Transverse colon (tissue), 4 donors: Measurements from ENCODE around the gene KRTAP10-10. TPM values are rescaled to one million over a fixed set of nuclear protein-coding genes. Genes with fewer than 3 reads are reported as not detected.
"Not testable (repeated sequence)": the region's sequence is repeated elsewhere in the genome, so short reads cannot be mapped to it uniquely, and the experiment has no call there.

ENCODE experiments used
- DNase-seq: peaks from one replicate; pipeline ENCODE4 v3.0.0-alpha.2; 2019
- H3K27ac ChIP-seq, 4 donors: fragments of 200-600 bp; sonication (generic); 2 replicates each; pipeline ENCODE4 v1.5.1; 2016 to 2018; ENCODE audit warnings: inconsistent platforms in 4 of 4
- H3K27me3 ChIP-seq: fragments of 200-600 bp; sonication (generic); 2 replicates; pipeline ENCODE4 v1.5.1; 2017; ENCODE audit warnings: inconsistent platforms
- H3K36me3 ChIP-seq, 4 donors: fragments of 200-600 bp; sonication (generic); 2 replicates each; pipeline ENCODE4 v1.5.1; 2017 to 2019; ENCODE audit warnings: inconsistent platforms in 4 of 4
- H3K4me1 ChIP-seq, 4 donors: fragments of 200-600 bp; sonication (generic); 2 replicates each; pipeline ENCODE4 v1.5.1; 2017 to 2020; ENCODE audit warnings: inconsistent platforms in 4 of 4
- H3K4me3 ChIP-seq, 4 donors: fragments of 200-600 bp; sonication (generic); 1 replicate in 1 of 4; 2 replicates in 3 of 4; pipeline versions ENCODE4 v1.5.1 to v1.6.1; 2017 to 2019; ENCODE audit warnings: inconsistent platforms in 4 of 4
- H3K9me3 ChIP-seq, 2 donors: fragments of 200-600 bp; sonication (generic); 2 replicates each; pipeline ENCODE4 v1.5.1; 2017 to 2019; ENCODE audit warnings: inconsistent platforms in 2 of 2
- CTCF ChIP-seq, 5 experiments: fragments of 200-600 bp in 3 of 5; fragments of 450-650 bp in 2 of 5; sonication (generic) in 3 of 5; IDR thresholded peaks; 1 replicate in 2 of 5; 2 replicates in 3 of 5; pipeline ENCODE4 v1.5.1; 2016 to 2017; ENCODE audit warnings: antibody characterized with exemption in 5 of 5, inconsistent platforms in 3 of 5, mild to moderate bottlenecking in 2 of 5, moderate library complexity in 1 of 5
- EP300 ChIP-seq: sonication (generic); formaldehyde crosslinking; IDR thresholded peaks from one replicate; pipeline ENCODE4 v1.6.1; 2017; ENCODE audit warnings: antibody characterized with exemption, low read depth
- POLR2A ChIP-seq: fragments of 450-650 bp; IDR thresholded peaks from one replicate; pipeline ENCODE4 v1.6.1; 2016; ENCODE audit warnings: antibody characterized with exemption, mild to moderate bottlenecking, moderate library complexity
- POLR2AphosphoS5 ChIP-seq, 3 donors: sonication (generic); formaldehyde crosslinking; IDR thresholded peaks; one replicate each; pipeline ENCODE4 v1.6.1; 2016; ENCODE audit warnings: antibody characterized with exemption in 3 of 3
- WGBS, 2 donors: methylation state at CpG; one replicate each; pipeline ENCODE4 v1.1.5; 2018; ENCODE audit warnings: low coverage in 1 of 2; 5-methylcytosine and 5-hydroxymethylcytosine counted together
- in situ Hi-C, 4 donors: fragments of 200-750 bp; cut with MboI; loops; one replicate each; pipeline versions ENCODE4 v1.15.0 to v1.15.1; 2017; ENCODE audit warnings: low sequenced_read_pairs in 3 of 4, low pct_ligation_motif_present in 1 of 4, low pct_unique_long_range_greater_than_20kb in 1 of 4
- intact Hi-C: fragments of 100-400 bp; cut with DNase I; formaldehyde crosslinking; loops from one replicate; pipeline ENCODE4 v1.15.1; 2023; ENCODE audit warnings: low total_unique reads
- total RNA-seq, 4 donors: library from RNA; depleted of rRNA; stranded (reverse); fragments of >200 nt; gene quantifications; one replicate each; pipeline ENCODE4 v1.1.0, GENCODE V29; 2016

The KRTAP10-10 gene
- total RNA-seq, 4 donors from 2014 or later: not detected

GRCh38 chr21:44590311-44590721 is 46.8 kb upstream of the KRTAP10-10 start:
- in situ Hi-C loops: loop anchor here in 2 of 4 donors (25.0 kb wide), 1 partner anchor 97 kb away; the partner anchor contains the start of genes KRTAP10-12 (in 2 of the 2) and KRTAP12-1 (in 2 of the 2)

GRCh38 chr21:44590897-44591800 is 46.0 kb upstream of the KRTAP10-10 start:
- peaks cover 49% of the 10 kb centered on the region for H3K27me3 ChIP-seq
- H3K4me3 ChIP-seq, H3K27ac ChIP-seq, H3K36me3 ChIP-seq, intact Hi-C loops, DNase-seq, H3K4me1 ChIP-seq, H3K9me3 ChIP-seq: not testable (repeated sequence)
- WGBS, 2 donors: 33% methylated on average over 18 of the region's 19 CpGs; no CpG with 5 or more reads in 1 of the 2 donors
- in situ Hi-C loops: loop anchor here in 2 of 4 donors (25.0 kb wide), 1 partner anchor 96 kb away; the partner anchor contains the start of genes KRTAP10-12 (in 2 of the 2) and KRTAP12-1 (in 2 of the 2)

More at GRCh38 chr21:44590311-44590721, 46.8 kb upstream of the KRTAP10-10 start:
- Histone ChIP-seq H3K4me3 (no peak overlapping the region), H3K27ac (no peak overlapping the region), H3K27me3 (peaks cover 56% of the 10 kb centered on the region), H3K9me3 (no peaks in the 10 kb centered on the region), H3K36me3 (no peaks in the 10 kb centered on the region), H3K4me1 (no peaks in the 10 kb centered on the region)
- 66% methylated on average over 9 of the region's 10 CpGs; no CpG with 5 or more reads in 1 of the 2 donors for WGBS, 2 donors
- intact Hi-C loops: no loop called here
- DNase-seq: no peak
- TF ChIP-seq CTCF (IDR thresholded peaks at IDR 0.05) (no peak), POLR2AphosphoS5 (IDR thresholded peaks at IDR 0.05) (no peak), POLR2A (no peak), EP300 (no peak)

- H3K9me3 ChIP-seq, intact Hi-C loops, H3K4me1 ChIP-seq, H3K27ac ChIP-seq, H3K4me3 ChIP-seq, H3K36me3 ChIP-seq, DNase-seq: not testable (repeated sequence)
- 20% methylated on average over 2 of the region's 4 CpGs; no CpG with 5 or more reads in 1 of the 2 donors for WGBS, 2 donors
- H3K27me3 ChIP-seq: peaks cover 44% of the 10 kb centered on the region
- in situ Hi-C loops: loop anchor here in 2 of 4 donors (25.0 kb wide), 1 partner anchor 96 kb away; the partner anchor contains the start of genes KRTAP10-12 (in 2 of the 2) and KRTAP12-1 (in 2 of the 2)
Observed at GRCh38 chr21:44591801-44592130, 45.4 kb upstream of the KRTAP10-10 start.

GRCh38 chr21:44592446-44593311 is 44.5 kb upstream of the KRTAP10-10 start, which contains the start of gene KRTAP10-6:
Gene KRTAP10-6 (minus strand): TSS chr21:44592505. CDS start chr21:44592484, 21 bp downstream.
- H3K4me1 ChIP-seq: no peaks in the 10 kb centered on the region
- H3K9me3 ChIP-seq: no peaks in the 10 kb centered on the region
- no peaks in the 10 kb centered on the region for H3K36me3 ChIP-seq
- intact Hi-C loops (no loop called here), in situ Hi-C loops (loop anchor here in 2 of 4 donors (25.0 kb wide), 1 partner anchor 95 kb away; the partner anchor contains the start of genes KRTAP10-12 (in 2 of the 2) and KRTAP12-1 (in 2 of the 2))
- 64% methylated on average over 31 of the region's 33 CpGs; no CpG with 5 or more reads in 1 of the 2 donors for WGBS, 2 donors
- no peak within 1 kb of the TSS for H3K4me3 ChIP-seq
- no peak within 1 kb of the TSS for H3K27ac ChIP-seq
- TF ChIP-seq POLR2A: no peak
- no peak for TF ChIP-seq POLR2AphosphoS5 (IDR thresholded peaks at IDR 0.05)
- no peak for TF ChIP-seq EP300
- TF ChIP-seq CTCF (IDR thresholded peaks at IDR 0.05): no peak
- DNase-seq: no peak
- peaks cover 44% of the 10 kb centered on the region for H3K27me3 ChIP-seq
